Skeletal muscle tissue (tissue), 4 donors: ENCODE data around the gene TCOF1. TPM values are rescaled to one million over a fixed set of nuclear protein-coding genes. Genes with fewer than 3 reads are reported as not detected.
A peak's percentile ranks its signal among the peaks of the same experiment; 100 is the strongest.
"Not testable (repeated sequence)": the region's sequence is repeated elsewhere in the genome, so short reads cannot be mapped to it uniquely, and the experiment has no call there.

ENCODE experiments used
- H3K27ac ChIP-seq: one replicate; pipeline ENCODE4 v1.7.0; 2013; ENCODE audit warnings: mild to moderate bottlenecking, low read depth, low read length, inconsistent platforms
- H3K27me3 ChIP-seq, 3 donors: one replicate each; pipeline ENCODE4 v1.7.0; 2013; ENCODE audit warnings: low read length in 3 of 3; ENCODE audit not compliant: control insufficient read depth in 3 of 3, insufficient read depth in 3 of 3
- H3K36me3 ChIP-seq, 3 donors: one replicate each; pipeline ENCODE4 v1.7.0; 2013; ENCODE audit warnings: low read length in 3 of 3; ENCODE audit not compliant: control insufficient read depth in 3 of 3, insufficient read depth in 3 of 3
- H3K4me1 ChIP-seq, 3 donors: one replicate each; pipeline ENCODE4 v1.7.0; 2013; ENCODE audit warnings: low read length in 3 of 3, mild to moderate bottlenecking in 3 of 3; ENCODE audit not compliant: control insufficient read depth in 3 of 3, insufficient read depth in 3 of 3
- H3K4me3 ChIP-seq, 3 donors: one replicate each; pipeline ENCODE4 v1.7.0; 2013; ENCODE audit warnings: low read length in 3 of 3
- H3K9ac ChIP-seq, 3 donors: one replicate each; pipeline ENCODE4 v1.7.0; 2013; ENCODE audit warnings: low read length in 3 of 3, mild to moderate bottlenecking in 3 of 3, moderate library complexity in 2 of 3, low read depth in 1 of 3
- H3K9me3 ChIP-seq, 3 donors: one replicate each; pipeline ENCODE4 v1.7.0; 2013; ENCODE audit warnings: low read length in 3 of 3; ENCODE audit not compliant: control insufficient read depth in 3 of 3
- total RNA-seq: library from RNA; depleted of rRNA; stranded (reverse); fragments of >200 nt; gene quantifications from one replicate; pipeline ENCODE4 v1.2.3, GENCODE V29; 2014
- donor health status: Osteomylitis.

Gene TCOF1
- total RNA-seq, 1 donor from 2014 or later: 7.3 TPM

- Histone ChIP-seq H3K9ac (no peak overlapping the region), H3K9me3 (no peaks in the 10 kb centered on the region), H3K4me3 (no peak overlapping the region), H3K27ac (no peak overlapping the region), H3K36me3 (no peaks in the 10 kb centered on the region), H3K4me1 (no peaks in the 10 kb centered on the region), H3K27me3 (no peaks in the 10 kb centered on the region)
Observed at GRCh38 chr5:150419630-150420270, 62.3 kb downstream of the TCOF1 start.

DNA sequence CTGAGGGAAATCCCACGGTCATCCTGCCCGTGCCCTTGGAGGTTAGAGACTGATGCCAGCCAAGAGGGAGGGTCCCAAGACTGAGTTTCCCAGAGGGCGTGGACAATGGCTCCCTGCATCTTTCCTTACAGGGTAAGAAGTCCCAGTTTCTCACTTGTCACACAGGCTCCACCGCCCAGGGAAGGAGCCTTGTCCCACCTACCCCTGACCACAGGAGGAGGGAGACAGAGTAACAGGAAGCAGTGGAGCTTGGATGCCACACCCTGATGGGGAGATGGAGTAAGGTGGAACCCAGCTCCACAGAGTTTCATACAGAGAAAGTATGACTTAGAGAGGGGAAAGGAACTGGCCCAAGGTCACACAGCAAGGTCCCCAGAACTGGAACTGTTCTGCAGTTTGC, 64.6 kb downstream of the TCOF1 start:
- Histone ChIP-seq H3K4me1 (no peaks in the 10 kb centered on the region), H3K36me3 (no peaks in the 10 kb centered on the region), H3K27me3 (no peaks in the 10 kb centered on the region), H3K4me3 (no peak overlapping the region), H3K27ac (no peak overlapping the region), H3K9me3 (no peaks in the 10 kb centered on the region), H3K9ac (no peak overlapping the region)

DNA sequence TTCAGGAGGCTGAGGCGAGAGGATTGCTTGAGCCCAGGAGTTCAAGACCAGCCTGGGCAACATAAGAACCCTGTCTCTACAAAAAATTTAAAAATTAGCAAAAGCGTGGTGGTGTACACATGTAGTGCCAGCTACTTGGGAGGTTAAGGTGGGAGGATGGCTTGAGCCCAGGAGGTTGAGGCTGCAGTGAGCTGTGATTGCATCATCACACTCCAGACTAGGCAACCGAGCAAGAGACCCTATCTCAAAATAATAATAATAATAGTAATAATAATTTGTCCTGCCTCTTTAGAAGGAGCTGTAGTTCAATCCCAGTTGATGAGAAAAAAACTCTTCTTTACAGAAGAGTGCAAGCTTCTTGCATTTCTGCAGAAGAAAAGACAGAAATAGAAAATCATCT, 65.3 kb downstream of the TCOF1 start:
- H3K27ac ChIP-seq: no peak overlapping the region
- no peaks in the 10 kb centered on the region for H3K27me3 ChIP-seq
- no peak overlapping the region for H3K9ac ChIP-seq
- H3K4me3 ChIP-seq: no peak overlapping the region
- H3K4me1 ChIP-seq: peaks cover 0 to under 1% (median under 1%) of the 10 kb centered on the region in 3 donors
- H3K36me3 ChIP-seq: no peaks in the 10 kb centered on the region
- no peaks in the 10 kb centered on the region for H3K9me3 ChIP-seq

DNA sequence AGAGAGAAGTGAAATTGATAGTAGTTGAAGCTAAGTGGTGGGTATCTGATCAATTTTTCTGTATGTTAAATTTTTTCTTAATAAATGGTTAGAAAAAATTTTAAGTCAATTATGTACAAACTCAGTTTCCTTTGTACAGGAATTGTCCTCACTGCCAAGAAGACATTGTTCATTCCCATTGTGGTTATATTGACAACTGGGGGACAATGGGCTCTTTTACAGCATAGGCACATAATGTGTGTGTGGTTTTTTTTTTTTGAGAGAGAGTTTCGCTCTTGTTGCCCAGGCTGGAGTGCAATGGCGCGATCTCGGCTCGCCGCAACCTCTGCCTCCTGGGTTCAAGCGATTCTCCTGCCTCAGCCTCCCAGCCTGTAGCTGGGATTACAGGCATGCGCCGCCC, 68.7 kb downstream of the TCOF1 start:
- not testable (repeated sequence) for H3K9ac ChIP-seq, H3K4me3 ChIP-seq, H3K36me3 ChIP-seq, H3K9me3 ChIP-seq, H3K4me1 ChIP-seq, H3K27ac ChIP-seq, H3K27me3 ChIP-seq

DNA sequence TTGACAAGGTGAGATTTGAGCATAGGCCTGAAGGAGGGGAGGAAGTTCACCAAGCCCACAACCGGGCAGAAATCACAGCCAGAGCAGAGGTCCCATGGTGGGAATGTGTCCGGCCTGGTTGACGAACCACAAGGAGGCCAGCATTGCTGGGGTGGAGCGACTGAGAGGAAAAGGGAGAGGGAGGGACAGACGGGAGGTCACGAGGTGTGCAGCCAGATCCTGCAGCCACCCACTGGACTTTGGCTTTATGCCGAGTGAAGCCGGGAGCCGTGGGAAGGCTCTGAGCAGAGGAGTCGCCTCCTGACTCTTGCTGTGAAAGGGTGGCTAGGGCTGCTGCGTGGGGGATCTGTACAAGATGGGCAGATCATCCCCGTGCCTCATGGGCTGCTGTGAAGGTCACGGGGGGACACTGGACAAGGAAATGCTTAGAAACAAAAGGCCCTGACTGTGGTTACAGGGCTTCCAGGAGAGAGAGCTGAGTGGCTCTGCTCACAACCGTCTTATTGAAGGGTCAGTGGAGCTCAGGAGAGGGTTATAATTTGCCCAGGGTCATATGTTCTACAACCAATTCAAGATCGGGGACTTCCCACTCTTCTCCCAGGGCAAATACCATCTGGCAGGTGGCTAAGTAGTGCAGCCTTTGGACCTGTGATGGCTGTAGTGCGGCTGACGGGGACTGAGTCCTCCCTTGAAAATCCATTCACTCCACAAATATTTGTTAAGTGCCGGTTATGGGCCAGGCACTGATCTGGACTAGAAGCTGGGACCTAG, 70.8 kb downstream of the TCOF1 start:
- no peaks in the 10 kb centered on the region for H3K36me3 ChIP-seq
- H3K4me3 ChIP-seq: no peak overlapping the region
- H3K27ac ChIP-seq: peak overlapping the region; percentile 61
- no peaks in the 10 kb centered on the region for H3K9me3 ChIP-seq
- H3K9ac ChIP-seq: peak overlapping the region in 1 of 3 donors; percentile 25
- peaks cover 5 to 8% (median 6%) of the 10 kb centered on the region in 3 donors for H3K4me1 ChIP-seq
- no peaks in the 10 kb centered on the region for H3K27me3 ChIP-seq

- H3K27ac ChIP-seq: peak overlapping the region; percentile 61
- no peaks in the 10 kb centered on the region for H3K27me3 ChIP-seq
- H3K9me3 ChIP-seq: no peaks in the 10 kb centered on the region
- H3K4me1 ChIP-seq: peaks cover 5 to 8% (median 6%) of the 10 kb centered on the region in 3 donors
- no peak overlapping the region for H3K4me3 ChIP-seq
- H3K36me3 ChIP-seq: no peaks in the 10 kb centered on the region
- no peak overlapping the region for H3K9ac ChIP-seq
Observed at GRCh38 chr5:150428978-150429377, 71.5 kb downstream of the TCOF1 start.

DNA sequence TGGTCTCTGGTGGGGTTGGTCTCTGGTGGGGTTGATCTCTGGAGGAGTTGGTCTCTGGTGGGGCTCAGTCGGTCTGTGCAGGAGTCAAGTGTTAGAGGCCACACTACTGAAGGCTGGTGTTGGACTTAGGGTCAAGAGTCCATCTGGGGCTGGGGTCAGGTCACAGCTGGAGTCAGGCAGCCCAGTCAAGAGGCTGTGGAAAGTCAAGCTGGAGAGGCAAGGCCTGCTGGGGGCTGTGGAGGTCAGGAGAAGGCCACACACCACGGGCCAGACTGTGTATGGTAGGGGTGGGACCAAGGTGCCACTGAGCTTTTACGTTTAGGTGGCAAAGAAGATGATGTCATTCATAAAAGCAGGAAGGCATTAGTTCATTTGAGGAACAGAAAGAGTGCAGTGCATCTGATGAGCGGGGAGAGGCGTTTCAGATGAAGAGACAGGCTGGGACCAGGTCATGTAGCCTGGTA, 71.9 kb downstream of the TCOF1 start:
- Histone ChIP-seq H3K4me1 (peaks cover 5 to 8% (median 6%) of the 10 kb centered on the region in 3 donors), H3K27me3 (no peaks in the 10 kb centered on the region), H3K4me3 (no peak overlapping the region), H3K36me3 (no peaks in the 10 kb centered on the region), H3K9me3 (no peaks in the 10 kb centered on the region), H3K27ac (no peak overlapping the region), H3K9ac (no peak overlapping the region)

- Histone ChIP-seq H3K9me3 (no peaks in the 10 kb centered on the region), H3K27ac (no peak overlapping the region), H3K36me3 (no peaks in the 10 kb centered on the region), H3K9ac (no peak overlapping the region), H3K4me3 (no peak overlapping the region), H3K4me1 (peaks cover 6 to 8% (median 7%) of the 10 kb centered on the region in 3 donors), H3K27me3 (no peaks in the 10 kb centered on the region)
Observed at GRCh38 chr5:150431048-150431447, 73.6 kb downstream of the TCOF1 start.

DNA sequence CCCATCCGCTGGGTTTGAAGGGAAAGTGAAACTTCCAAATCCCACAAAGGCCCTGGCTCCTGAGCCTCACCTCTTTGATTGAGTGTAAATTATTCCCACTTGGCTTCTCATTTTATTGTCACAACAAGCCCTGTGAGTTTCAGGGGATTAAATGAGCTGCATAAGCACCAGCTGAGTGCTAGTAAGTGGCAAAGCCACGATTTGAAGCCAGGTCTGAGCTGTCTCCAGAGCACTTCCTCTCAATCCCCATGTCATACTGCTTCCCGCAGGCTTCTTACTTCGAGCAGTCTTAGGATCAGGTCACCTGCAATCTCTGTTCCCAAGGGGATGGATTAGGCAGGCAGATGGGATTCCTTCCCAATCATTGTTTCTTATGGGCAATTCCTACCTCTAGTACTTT, 74.1 kb downstream of the TCOF1 start:
- H3K27me3 ChIP-seq: no peaks in the 10 kb centered on the region
- H3K4me3 ChIP-seq: no peak overlapping the region
- H3K9me3 ChIP-seq: no peaks in the 10 kb centered on the region
- no peak overlapping the region for H3K9ac ChIP-seq
- peaks cover 6 to 10% (median 10%) of the 10 kb centered on the region in 3 donors for H3K4me1 ChIP-seq
- H3K36me3 ChIP-seq: no peaks in the 10 kb centered on the region
- no peak overlapping the region for H3K27ac ChIP-seq

- Histone ChIP-seq H3K27ac (no peak overlapping the region), H3K9me3 (no peaks in the 10 kb centered on the region), H3K36me3 (no peaks in the 10 kb centered on the region), H3K4me3 (no peak overlapping the region), H3K4me1 (peaks cover 0 to 5% (median 2%) of the 10 kb centered on the region in 3 donors), H3K27me3 (no peaks in the 10 kb centered on the region), H3K9ac (no peak overlapping the region)
Observed at GRCh38 chr5:150434464-150434863, 77.0 kb downstream of the TCOF1 start.
